Lower lobe of right lung (tissue), 2 donors: ENCODE data around the gene AGBL1. TPM values are rescaled to one million over a fixed set of nuclear protein-coding genes. Genes with fewer than 3 reads are reported as not detected.
A peak's percentile ranks its signal among the peaks of the same experiment; 100 is the strongest.

Experiments
- ATAC-seq, 2 donors: fragments of 200-7000 bp; cut with Tn5 transposase; one replicate each; pipeline ENCODE4 v1.9.1; 2020 to 2022; ENCODE audit warnings: mild to moderate bottlenecking in 2 of 2, moderate library complexity in 2 of 2
- DNase-seq: peaks from one replicate; pipeline ENCODE4 v3.0.0-alpha.2; 2020
- H3K27ac ChIP-seq: fragments of 200-600 bp; one replicate; pipeline ENCODE4 v1.8.0; 2022
- H3K27me3 ChIP-seq: fragments of 200-600 bp; one replicate; pipeline ENCODE4 v1.8.0; 2022; ENCODE audit warnings: low read depth
- H3K36me3 ChIP-seq: fragments of 200-600 bp; one replicate; pipeline ENCODE4 v1.8.0; 2022; ENCODE audit warnings: mild to moderate bottlenecking
- H3K4me1 ChIP-seq: fragments of 200-600 bp; one replicate; pipeline ENCODE4 v1.8.0; 2022
- H3K4me3 ChIP-seq: fragments of 200-600 bp; one replicate; pipeline ENCODE4 v1.8.0; 2022; ENCODE audit warnings: mild to moderate bottlenecking
- H3K9me3 ChIP-seq: fragments of 200-600 bp; one replicate; pipeline ENCODE4 v1.8.0; 2022
- intact Hi-C: fragments of 100-400 bp; cut with DNase I; formaldehyde crosslinking; loops from one replicate; pipeline ENCODE4 v1.11.0; 2022
- total RNA-seq: library from RNA; stranded (reverse); fragmentation: NEBNext Ultra II Directional; extraction: Animal tissue kit (Norgen Biotek cat#: 25700); gene quantifications from one replicate; pipeline ENCODE4 v1.2.1, GENCODE V29; 2021
- TF ChIP-seq, protein P1 (sequence below): fragments of 200-600 bp; IDR thresholded peaks from one replicate; pipeline ENCODE4 v1.8.0; 2022; ENCODE audit warnings: antibody characterized with exemption, mild to moderate bottlenecking
- donor health status: DM: no; HTN: yes; CAD: no; lungs with severe emphysema.

The AGBL1 gene
- total RNA-seq, 1 donor from 2014 or later = 12.0 TPM

DNA sequence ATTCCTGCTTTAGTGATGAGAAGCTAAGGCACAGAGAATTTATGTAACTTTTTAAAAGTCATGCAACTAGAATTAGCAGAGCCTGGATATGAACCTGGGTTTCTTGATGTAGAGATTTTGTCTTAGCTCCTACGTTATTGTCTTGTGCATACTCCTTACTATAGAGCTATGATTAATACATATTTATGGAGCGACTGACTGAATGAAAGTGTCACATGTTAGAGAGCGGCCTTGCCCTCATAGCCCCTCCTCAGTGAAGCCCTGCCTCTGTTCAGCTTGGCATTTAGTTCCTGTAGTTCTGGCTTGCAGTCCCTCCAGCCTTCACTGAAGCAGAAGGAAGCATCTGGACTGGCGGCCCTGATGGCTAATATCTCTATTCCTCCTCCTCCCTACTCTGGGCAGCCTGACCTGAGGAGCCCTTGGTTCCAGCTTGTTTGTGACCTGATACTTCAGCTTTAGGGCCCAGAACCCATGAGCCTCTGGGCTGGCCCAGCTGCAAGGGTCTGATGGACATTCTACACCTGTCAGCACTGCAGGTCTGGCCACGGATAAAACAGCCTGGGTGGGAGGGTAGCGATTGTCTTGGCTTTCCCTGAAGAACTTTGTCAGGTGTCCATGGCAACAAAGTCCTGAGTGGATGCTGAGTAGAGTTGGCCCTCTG, 13.4 kb upstream of the AGBL1 start:
- TF ChIP-seq, protein P1, sequence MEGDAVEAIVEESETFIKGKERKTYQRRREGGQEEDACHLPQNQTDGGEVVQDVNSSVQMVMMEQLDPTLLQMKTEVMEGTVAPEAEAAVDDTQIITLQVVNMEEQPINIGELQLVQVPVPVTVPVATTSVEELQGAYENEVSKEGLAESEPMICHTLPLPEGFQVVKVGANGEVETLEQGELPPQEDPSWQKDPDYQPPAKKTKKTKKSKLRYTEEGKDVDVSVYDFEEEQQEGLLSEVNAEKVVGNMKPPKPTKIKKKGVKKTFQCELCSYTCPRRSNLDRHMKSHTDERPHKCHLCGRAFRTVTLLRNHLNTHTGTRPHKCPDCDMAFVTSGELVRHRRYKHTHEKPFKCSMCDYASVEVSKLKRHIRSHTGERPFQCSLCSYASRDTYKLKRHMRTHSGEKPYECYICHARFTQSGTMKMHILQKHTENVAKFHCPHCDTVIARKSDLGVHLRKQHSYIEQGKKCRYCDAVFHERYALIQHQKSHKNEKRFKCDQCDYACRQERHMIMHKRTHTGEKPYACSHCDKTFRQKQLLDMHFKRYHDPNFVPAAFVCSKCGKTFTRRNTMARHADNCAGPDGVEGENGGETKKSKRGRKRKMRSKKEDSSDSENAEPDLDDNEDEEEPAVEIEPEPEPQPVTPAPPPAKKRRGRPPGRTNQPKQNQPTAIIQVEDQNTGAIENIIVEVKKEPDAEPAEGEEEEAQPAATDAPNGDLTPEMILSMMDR = no peak
- Histone ChIP-seq H3K4me3 (no peak overlapping the region), H3K27ac (no peak overlapping the region), H3K36me3 (no peaks in the 10 kb centered on the region), H3K4me1 (no peaks in the 10 kb centered on the region), H3K9me3 (no peaks in the 10 kb centered on the region), H3K27me3 (no peaks in the 10 kb centered on the region)
- ATAC-seq (no peak), DNase-seq (no peak)
- intact Hi-C loops = no loop called here

DNA sequence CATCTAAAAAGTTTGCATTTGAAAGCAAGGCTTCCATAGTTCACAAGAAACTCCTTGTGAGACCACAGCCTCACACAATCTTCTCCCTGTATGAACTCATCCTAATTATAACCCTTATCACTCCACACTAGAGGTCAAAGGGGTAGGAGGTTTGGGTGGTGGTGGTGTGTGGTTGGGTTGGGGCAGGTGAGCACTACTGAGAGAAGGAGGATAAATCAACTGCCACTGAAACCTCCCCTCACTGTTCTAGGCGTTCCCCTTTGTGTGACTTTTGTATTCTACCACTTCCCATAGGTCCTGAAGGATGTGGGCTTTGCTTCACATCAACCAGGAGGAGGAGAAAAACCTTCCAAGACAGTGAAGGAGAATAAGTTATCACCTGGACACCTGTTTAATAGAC, 6.4 kb upstream of the AGBL1 start:
- TF ChIP-seq, protein P1 = no peak
- ATAC-seq (no peak), DNase-seq (no peak)
- Histone ChIP-seq H3K9me3 (no peaks in the 10 kb centered on the region), H3K27me3 (no peaks in the 10 kb centered on the region), H3K36me3 (no peaks in the 10 kb centered on the region), H3K27ac (no peak overlapping the region), H3K4me1 (no peaks in the 10 kb centered on the region), H3K4me3 (no peak overlapping the region)
- intact Hi-C loops = no loop called here

DNA sequence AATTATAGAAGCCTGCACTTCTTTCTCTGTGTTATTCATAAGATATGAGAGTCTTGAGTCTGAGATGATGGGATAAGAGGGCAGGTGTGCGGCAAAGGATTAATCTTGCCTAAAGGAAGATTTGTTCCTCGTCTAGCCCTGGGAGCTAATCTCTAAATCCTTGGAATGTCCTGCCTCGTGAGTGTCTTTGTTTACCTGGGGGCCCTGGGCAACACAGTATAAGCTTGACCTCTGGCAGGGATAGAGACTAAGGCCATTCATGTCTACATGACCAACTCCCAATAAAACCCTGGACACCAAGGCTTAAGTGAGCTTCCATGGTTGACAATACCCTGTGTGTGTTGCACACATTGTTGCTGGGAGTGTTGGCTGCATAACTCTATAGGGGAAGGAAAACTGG, 3.2 kb upstream of the AGBL1 start:
- H3K36me3 ChIP-seq = no peaks in the 10 kb centered on the region
- H3K4me3 ChIP-seq = no peak overlapping the region
- no peaks in the 10 kb centered on the region for H3K4me1 ChIP-seq
- H3K27ac ChIP-seq = no peak overlapping the region
- intact Hi-C loops = no loop called here
- TF ChIP-seq, protein P1 = no peak
- ATAC-seq (no peak), DNase-seq (no peak)
- no peaks in the 10 kb centered on the region for H3K27me3 ChIP-seq
- H3K9me3 ChIP-seq = no peaks in the 10 kb centered on the region

DNA sequence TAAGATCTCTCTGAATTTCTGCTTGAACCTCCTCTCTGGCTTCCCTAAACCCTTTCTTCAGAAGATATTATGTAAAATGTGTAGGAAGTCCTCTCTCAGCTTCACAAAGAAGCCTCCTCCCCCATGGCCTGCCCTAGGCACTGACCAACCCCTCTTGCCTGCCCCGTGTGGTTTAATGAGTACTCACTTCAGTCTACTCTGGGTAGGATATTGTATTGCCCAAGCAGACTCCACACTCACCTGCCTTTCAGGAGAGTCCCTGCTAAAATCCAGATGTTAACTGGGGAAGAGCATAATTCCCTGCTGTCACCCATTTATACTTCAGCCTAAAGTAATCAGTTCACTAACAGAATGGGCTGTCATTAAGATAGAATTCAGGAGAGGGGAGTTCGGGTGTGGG, 2.6 kb upstream of the AGBL1 start:
- intact Hi-C loops = no loop called here

DNA sequence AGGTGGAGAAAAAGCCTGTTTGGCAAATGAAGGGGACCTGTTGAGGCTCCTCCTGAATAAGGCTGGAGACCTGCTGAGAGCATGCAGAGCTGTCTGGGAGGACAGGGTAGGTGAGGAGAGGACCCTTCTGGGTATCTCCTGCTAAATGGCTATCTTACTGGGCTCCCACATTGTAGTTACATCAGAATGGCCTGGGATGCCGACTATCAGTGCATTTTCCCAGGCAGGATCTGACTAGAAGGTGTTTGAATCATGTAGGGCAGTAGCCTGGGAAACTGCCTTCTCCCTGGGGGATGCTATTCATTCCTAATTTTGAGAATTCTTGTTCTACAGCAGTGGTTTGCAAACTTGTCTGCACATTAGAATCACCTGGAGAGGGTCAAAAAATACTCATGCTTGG, 631 bp downstream of the AGBL1 start:
- no peak for DNase-seq
- no peak for ATAC-seq
- H3K27ac ChIP-seq = peak overlapping the region; percentile 72
- intact Hi-C loops = no loop called here
- H3K27me3 ChIP-seq = no peaks in the 10 kb centered on the region
- TF ChIP-seq, protein P1 = no peak
- no peaks in the 10 kb centered on the region for H3K36me3 ChIP-seq
- H3K9me3 ChIP-seq = no peaks in the 10 kb centered on the region
- peak overlapping the region; percentile 28 for H3K4me3 ChIP-seq
- H3K4me1 ChIP-seq = peaks cover 4% of the 10 kb centered on the region

More for the DNA sequence above, 2.6 kb upstream of the AGBL1 start:
- Histone ChIP-seq H3K4me1 (no peaks in the 10 kb centered on the region), H3K27me3 (no peaks in the 10 kb centered on the region), H3K9me3 (no peaks in the 10 kb centered on the region), H3K27ac (no peak overlapping the region), H3K36me3 (no peaks in the 10 kb centered on the region), H3K4me3 (no peak overlapping the region)
- peak; percentile 58 to 75 for ATAC-seq
- TF ChIP-seq, protein P1 = no peak
- no peak for DNase-seq
